GM23338 (cell line): ENCODE measurements around the gene NECTIN2. TPM values are rescaled to one million over a fixed set of nuclear protein-coding genes. Genes with fewer than 3 reads are reported as not detected.

Experiments
- ATAC-seq: fragments of 200-7000 bp; cut with Tn5 transposase; 3 replicates; pipeline ENCODE4 v1.9.1; 2020
- DNase-seq: peaks from one replicate; pipeline ENCODE4 v3.0.0-alpha.2; 2015; ENCODE audit warnings: low spot score
- H2AFZ ChIP-seq: fragments of 200-600 bp; sonication (generic); 2 replicates; pipeline ENCODE4 v1.8.0; 2016; ENCODE audit warnings: antibody characterized with exemption, mild to moderate bottlenecking, moderate library complexity
- H3F3A ChIP-seq: fragments of 200-600 bp; sonication (generic); replicated peaks from 2 replicates; pipeline ENCODE4 v1.8.0; 2017; ENCODE audit warnings: antibody characterized with exemption, mixed run types, low read depth
- H3K27ac ChIP-seq: fragments of 200-600 bp; sonication (generic); 2 replicates; pipeline ENCODE4 v1.6.1; 2016; ENCODE audit warnings: low read depth
- H3K27me3 ChIP-seq: fragments of 200-600 bp; sonication (generic); 2 replicates; pipeline ENCODE4 v1.8.0; 2016; ENCODE audit warnings: mild to moderate bottlenecking, mixed run types, moderate library complexity; ENCODE audit not compliant: insufficient read depth
- H3K36me3 ChIP-seq: fragments of 200-600 bp; sonication (generic); 2 replicates; pipeline ENCODE4 v1.8.0; 2016; ENCODE audit warnings: mild to moderate bottlenecking; ENCODE audit not compliant: insufficient read depth
- H3K4me1 ChIP-seq: fragments of 200-600 bp; sonication (generic); 2 replicates; pipeline ENCODE4 v1.8.0; 2016; ENCODE audit warnings: mild to moderate bottlenecking, moderate library complexity; ENCODE audit not compliant: insufficient read depth
- H3K4me2 ChIP-seq: fragments of 200-600 bp; sonication (generic); 2 replicates; pipeline ENCODE4 v1.7.1; 2017; ENCODE audit warnings: mixed run types
- H3K4me3 ChIP-seq: fragments of 200-600 bp; sonication (generic); 2 replicates; pipeline ENCODE4 v1.6.1; 2016; ENCODE audit warnings: mixed run types
- H3K79me2 ChIP-seq: fragments of 200-600 bp; sonication (generic); replicated peaks from 2 replicates; pipeline ENCODE4 v1.8.0; 2017; ENCODE audit warnings: mild to moderate bottlenecking; ENCODE audit not compliant: insufficient read depth
- H3K9me2 ChIP-seq: fragments of 200-600 bp; sonication (generic); 2 replicates; pipeline ENCODE4 v1.8.0; 2017; ENCODE audit not compliant: insufficient read depth
- H4K20me1 ChIP-seq: fragments of 200-600 bp; sonication (generic); replicated peaks from 2 replicates; pipeline ENCODE4 v1.8.0; 2017; ENCODE audit warnings: mild to moderate bottlenecking; ENCODE audit not compliant: insufficient read depth
- H3K27ac Mint-ChIP-seq: 2 replicates; pipeline ENCODE4 v1.8.0; 2020; ENCODE audit warnings: inconsistent platforms, mild to moderate bottlenecking, moderate library complexity, mixed read lengths
- H3K27me3 Mint-ChIP-seq: 3 replicates; pipeline ENCODE4 v1.8.0; 2022; ENCODE audit warnings: low read depth, mild to moderate bottlenecking, moderate library complexity, mixed read lengths, inconsistent platforms; ENCODE audit not compliant: insufficient read depth, poor library complexity
- H3K36me3 Mint-ChIP-seq: 3 replicates; pipeline ENCODE4 v1.8.0; 2021; ENCODE audit warnings: low read depth, mild to moderate bottlenecking, inconsistent platforms, moderate library complexity, mixed read lengths
- H3K4me1 Mint-ChIP-seq: 3 replicates; pipeline ENCODE4 v1.8.0; 2020; ENCODE audit warnings: mild to moderate bottlenecking, inconsistent platforms, mixed read lengths
- H3K4me3 Mint-ChIP-seq: 3 replicates; pipeline ENCODE4 v1.8.0; 2021; ENCODE audit warnings: moderate library complexity, mild to moderate bottlenecking, inconsistent platforms, mixed read lengths
- H3K9me3 Mint-ChIP-seq: 3 replicates; pipeline ENCODE4 v1.8.0; 2020; ENCODE audit warnings: moderate library complexity, mild to moderate bottlenecking, inconsistent platforms, mixed read lengths
- CREB1 ChIP-seq: fragments of 250-450 bp; sonication (Bioruptor Pico); IDR thresholded peaks from 2 replicates; pipeline ENCODE4 v1.5.0; 2020; ENCODE audit warnings: low read depth, mild to moderate bottlenecking, moderate library complexity
- EZH2 ChIP-seq: fragments of 200-600 bp; sonication (generic); IDR thresholded peaks from one replicate; pipeline ENCODE4 v1.8.0; 2017; ENCODE audit warnings: antibody characterized with exemption, mild to moderate bottlenecking, low read depth; ENCODE audit not compliant: unreplicated experiment
- EZH2phosphoT487 ChIP-seq: fragments of 200-600 bp; sonication (generic); IDR thresholded peaks from one replicate; pipeline ENCODE4 v1.8.1; 2018; ENCODE audit warnings: antibody characterized with exemption; ENCODE audit not compliant: unreplicated experiment
- JUNB ChIP-seq: IDR thresholded peaks from one replicate; pipeline ENCODE4 v1.6.1; 2016; ENCODE audit warnings: antibody characterized with exemption; ENCODE audit not compliant: unreplicated experiment
- NANOG ChIP-seq: IDR thresholded peaks from 2 replicates; pipeline ENCODE4 v1.6.1; 2016; ENCODE audit warnings: antibody characterized with exemption, borderline replicate concordance
- POLR2AphosphoS5 ChIP-seq: IDR thresholded peaks from 2 replicates; pipeline ENCODE4 v1.6.1; 2016; ENCODE audit warnings: antibody characterized with exemption, low read depth
- STAT1 ChIP-seq: IDR thresholded peaks from one replicate; pipeline ENCODE4 v1.6.1; 2016; ENCODE audit warnings: antibody characterized with exemption; ENCODE audit not compliant: unreplicated experiment
- ZNF114 ChIP-seq: fragments of 250-450 bp; sonication (Bioruptor Pico); IDR thresholded peaks from 2 replicates; pipeline ENCODE4 v1.5.0; 2020; ENCODE audit warnings: mild to moderate bottlenecking, moderate library complexity
- ZNF331 ChIP-seq: fragments of 250-450 bp; sonication (Bioruptor Pico); IDR thresholded peaks from 2 replicates; pipeline ENCODE4 v1.5.0; 2020; ENCODE audit warnings: low read depth, mild to moderate bottlenecking, moderate library complexity
- polyA plus RNA-seq: library from polyadenylated mRNA; unstranded; fragments of >200 nt; fragmentation: Nextera tagmentation; extraction: Ambion mirVana; gene quantifications from 2 replicates; pipeline ENCODE4 v1.2.1, GENCODE V29; 2016
- total RNA-seq: library from RNA; depleted of rRNA; stranded (reverse); fragments of >200 nt; shearing (Covaris generic); gene quantifications from 2 replicates; pipeline ENCODE4 v1.2.3, GENCODE V29; 2014
- TF ChIP-seq, protein P1 (sequence below): IDR thresholded peaks from 2 replicates; pipeline ENCODE4 v1.6.1; 2016; ENCODE audit warnings: antibody characterized with exemption
- TF ChIP-seq, protein P2 (sequence below): IDR thresholded peaks from one replicate; pipeline ENCODE4 v1.6.1; 2018; ENCODE audit warnings: antibody characterized with exemption; ENCODE audit not compliant: unreplicated experiment
- TF ChIP-seq, protein P3 (sequence below), 2 experiments: fragments of 200-600 bp in 1 of 2; sonication (generic) in 1 of 2; conservative IDR thresholded peaks; 2 replicates each; pipeline versions ENCODE4 v1.5.1 to v1.6.1; 2016 to 2017; ENCODE audit warnings: antibody characterized with exemption in 2 of 2, low read depth in 2 of 2, mild to moderate bottlenecking in 2 of 2, moderate library complexity in 1 of 2
- TF ChIP-seq, protein P4 (sequence below): fragments of 250-450 bp; sonication (Bioruptor Pico); IDR thresholded peaks from 2 replicates; pipeline ENCODE4 v1.5.0; 2020; ENCODE audit warnings: mild to moderate bottlenecking, moderate library complexity

Gene NECTIN2
- total and polyA plus RNA-seq, 2 experiments from 2014 or later: 109 to 230 TPM

DNA sequence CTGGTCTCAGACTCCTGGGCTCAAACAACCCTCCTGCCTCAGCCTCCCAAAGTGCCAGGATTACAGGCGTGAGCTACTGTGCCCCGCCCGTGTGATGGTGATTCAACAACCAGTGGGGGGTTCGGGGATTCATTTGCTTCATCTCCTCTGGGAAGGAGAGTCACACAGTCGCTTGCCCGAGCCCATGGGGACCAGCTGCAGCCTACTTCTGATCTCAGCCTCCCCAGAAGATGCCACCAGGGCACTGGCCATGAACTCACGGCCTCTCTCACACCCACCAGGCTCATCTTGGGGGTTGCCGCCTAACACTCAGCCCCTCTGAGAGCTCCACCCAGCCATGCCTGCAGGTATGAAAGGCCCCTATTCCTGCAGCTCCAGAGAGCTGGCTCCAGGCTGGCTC lies 51.7 kb downstream of the NECTIN2 start:
- H3K36me3 Mint-ChIP-seq: peaks cover 96% of the 10 kb centered on the region
- Histone ChIP-seq H3K27ac (no peak overlapping the region), H3K36me3 (peaks cover 54% of the 10 kb centered on the region), H3F3A (peaks cover 32% of the 10 kb centered on the region), H3K4me1 (no peaks in the 10 kb centered on the region), H3K4me3 (no peak overlapping the region), H3K27me3 (no peaks in the 10 kb centered on the region), H4K20me1 (peaks cover 34% of the 10 kb centered on the region), H2AFZ (no peak overlapping the region), H3K9me2 (no peaks in the 10 kb centered on the region), H3K4me2 (no peak overlapping the region), H3K79me2 (peaks cover 33% of the 10 kb centered on the region)
- no peak for ATAC-seq
- H3K27me3 Mint-ChIP-seq: peaks cover 11% of the 10 kb centered on the region
- no peak for DNase-seq
- TF ChIP-seq, protein P1, sequence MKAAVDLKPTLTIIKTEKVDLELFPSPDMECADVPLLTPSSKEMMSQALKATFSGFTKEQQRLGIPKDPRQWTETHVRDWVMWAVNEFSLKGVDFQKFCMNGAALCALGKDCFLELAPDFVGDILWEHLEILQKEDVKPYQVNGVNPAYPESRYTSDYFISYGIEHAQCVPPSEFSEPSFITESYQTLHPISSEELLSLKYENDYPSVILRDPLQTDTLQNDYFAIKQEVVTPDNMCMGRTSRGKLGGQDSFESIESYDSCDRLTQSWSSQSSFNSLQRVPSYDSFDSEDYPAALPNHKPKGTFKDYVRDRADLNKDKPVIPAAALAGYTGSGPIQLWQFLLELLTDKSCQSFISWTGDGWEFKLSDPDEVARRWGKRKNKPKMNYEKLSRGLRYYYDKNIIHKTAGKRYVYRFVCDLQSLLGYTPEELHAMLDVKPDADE: no peak
- no peak for TF ChIP-seq CREB1 (CRISPR knock-in tag)
- TF ChIP-seq, protein P2, sequence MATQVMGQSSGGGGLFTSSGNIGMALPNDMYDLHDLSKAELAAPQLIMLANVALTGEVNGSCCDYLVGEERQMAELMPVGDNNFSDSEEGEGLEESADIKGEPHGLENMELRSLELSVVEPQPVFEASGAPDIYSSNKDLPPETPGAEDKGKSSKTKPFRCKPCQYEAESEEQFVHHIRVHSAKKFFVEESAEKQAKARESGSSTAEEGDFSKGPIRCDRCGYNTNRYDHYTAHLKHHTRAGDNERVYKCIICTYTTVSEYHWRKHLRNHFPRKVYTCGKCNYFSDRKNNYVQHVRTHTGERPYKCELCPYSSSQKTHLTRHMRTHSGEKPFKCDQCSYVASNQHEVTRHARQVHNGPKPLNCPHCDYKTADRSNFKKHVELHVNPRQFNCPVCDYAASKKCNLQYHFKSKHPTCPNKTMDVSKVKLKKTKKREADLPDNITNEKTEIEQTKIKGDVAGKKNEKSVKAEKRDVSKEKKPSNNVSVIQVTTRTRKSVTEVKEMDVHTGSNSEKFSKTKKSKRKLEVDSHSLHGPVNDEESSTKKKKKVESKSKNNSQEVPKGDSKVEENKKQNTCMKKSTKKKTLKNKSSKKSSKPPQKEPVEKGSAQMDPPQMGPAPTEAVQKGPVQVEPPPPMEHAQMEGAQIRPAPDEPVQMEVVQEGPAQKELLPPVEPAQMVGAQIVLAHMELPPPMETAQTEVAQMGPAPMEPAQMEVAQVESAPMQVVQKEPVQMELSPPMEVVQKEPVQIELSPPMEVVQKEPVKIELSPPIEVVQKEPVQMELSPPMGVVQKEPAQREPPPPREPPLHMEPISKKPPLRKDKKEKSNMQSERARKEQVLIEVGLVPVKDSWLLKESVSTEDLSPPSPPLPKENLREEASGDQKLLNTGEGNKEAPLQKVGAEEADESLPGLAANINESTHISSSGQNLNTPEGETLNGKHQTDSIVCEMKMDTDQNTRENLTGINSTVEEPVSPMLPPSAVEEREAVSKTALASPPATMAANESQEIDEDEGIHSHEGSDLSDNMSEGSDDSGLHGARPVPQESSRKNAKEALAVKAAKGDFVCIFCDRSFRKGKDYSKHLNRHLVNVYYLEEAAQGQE: no peak
- no peak for TF ChIP-seq ZNF114 (CRISPR knock-in tag)
- no peak for TF ChIP-seq ZNF331 (CRISPR knock-in tag)
- no peak for TF ChIP-seq EZH2phosphoT487
- TF ChIP-seq, protein P3, sequence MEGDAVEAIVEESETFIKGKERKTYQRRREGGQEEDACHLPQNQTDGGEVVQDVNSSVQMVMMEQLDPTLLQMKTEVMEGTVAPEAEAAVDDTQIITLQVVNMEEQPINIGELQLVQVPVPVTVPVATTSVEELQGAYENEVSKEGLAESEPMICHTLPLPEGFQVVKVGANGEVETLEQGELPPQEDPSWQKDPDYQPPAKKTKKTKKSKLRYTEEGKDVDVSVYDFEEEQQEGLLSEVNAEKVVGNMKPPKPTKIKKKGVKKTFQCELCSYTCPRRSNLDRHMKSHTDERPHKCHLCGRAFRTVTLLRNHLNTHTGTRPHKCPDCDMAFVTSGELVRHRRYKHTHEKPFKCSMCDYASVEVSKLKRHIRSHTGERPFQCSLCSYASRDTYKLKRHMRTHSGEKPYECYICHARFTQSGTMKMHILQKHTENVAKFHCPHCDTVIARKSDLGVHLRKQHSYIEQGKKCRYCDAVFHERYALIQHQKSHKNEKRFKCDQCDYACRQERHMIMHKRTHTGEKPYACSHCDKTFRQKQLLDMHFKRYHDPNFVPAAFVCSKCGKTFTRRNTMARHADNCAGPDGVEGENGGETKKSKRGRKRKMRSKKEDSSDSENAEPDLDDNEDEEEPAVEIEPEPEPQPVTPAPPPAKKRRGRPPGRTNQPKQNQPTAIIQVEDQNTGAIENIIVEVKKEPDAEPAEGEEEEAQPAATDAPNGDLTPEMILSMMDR (conservative IDR thresholded peaks at IDR 0.05; ENCODE audit: low read depth in 2 of 2): no peak
- no peak for TF ChIP-seq STAT1
- TF ChIP-seq JUNB: no peak
- TF ChIP-seq, protein P4, sequence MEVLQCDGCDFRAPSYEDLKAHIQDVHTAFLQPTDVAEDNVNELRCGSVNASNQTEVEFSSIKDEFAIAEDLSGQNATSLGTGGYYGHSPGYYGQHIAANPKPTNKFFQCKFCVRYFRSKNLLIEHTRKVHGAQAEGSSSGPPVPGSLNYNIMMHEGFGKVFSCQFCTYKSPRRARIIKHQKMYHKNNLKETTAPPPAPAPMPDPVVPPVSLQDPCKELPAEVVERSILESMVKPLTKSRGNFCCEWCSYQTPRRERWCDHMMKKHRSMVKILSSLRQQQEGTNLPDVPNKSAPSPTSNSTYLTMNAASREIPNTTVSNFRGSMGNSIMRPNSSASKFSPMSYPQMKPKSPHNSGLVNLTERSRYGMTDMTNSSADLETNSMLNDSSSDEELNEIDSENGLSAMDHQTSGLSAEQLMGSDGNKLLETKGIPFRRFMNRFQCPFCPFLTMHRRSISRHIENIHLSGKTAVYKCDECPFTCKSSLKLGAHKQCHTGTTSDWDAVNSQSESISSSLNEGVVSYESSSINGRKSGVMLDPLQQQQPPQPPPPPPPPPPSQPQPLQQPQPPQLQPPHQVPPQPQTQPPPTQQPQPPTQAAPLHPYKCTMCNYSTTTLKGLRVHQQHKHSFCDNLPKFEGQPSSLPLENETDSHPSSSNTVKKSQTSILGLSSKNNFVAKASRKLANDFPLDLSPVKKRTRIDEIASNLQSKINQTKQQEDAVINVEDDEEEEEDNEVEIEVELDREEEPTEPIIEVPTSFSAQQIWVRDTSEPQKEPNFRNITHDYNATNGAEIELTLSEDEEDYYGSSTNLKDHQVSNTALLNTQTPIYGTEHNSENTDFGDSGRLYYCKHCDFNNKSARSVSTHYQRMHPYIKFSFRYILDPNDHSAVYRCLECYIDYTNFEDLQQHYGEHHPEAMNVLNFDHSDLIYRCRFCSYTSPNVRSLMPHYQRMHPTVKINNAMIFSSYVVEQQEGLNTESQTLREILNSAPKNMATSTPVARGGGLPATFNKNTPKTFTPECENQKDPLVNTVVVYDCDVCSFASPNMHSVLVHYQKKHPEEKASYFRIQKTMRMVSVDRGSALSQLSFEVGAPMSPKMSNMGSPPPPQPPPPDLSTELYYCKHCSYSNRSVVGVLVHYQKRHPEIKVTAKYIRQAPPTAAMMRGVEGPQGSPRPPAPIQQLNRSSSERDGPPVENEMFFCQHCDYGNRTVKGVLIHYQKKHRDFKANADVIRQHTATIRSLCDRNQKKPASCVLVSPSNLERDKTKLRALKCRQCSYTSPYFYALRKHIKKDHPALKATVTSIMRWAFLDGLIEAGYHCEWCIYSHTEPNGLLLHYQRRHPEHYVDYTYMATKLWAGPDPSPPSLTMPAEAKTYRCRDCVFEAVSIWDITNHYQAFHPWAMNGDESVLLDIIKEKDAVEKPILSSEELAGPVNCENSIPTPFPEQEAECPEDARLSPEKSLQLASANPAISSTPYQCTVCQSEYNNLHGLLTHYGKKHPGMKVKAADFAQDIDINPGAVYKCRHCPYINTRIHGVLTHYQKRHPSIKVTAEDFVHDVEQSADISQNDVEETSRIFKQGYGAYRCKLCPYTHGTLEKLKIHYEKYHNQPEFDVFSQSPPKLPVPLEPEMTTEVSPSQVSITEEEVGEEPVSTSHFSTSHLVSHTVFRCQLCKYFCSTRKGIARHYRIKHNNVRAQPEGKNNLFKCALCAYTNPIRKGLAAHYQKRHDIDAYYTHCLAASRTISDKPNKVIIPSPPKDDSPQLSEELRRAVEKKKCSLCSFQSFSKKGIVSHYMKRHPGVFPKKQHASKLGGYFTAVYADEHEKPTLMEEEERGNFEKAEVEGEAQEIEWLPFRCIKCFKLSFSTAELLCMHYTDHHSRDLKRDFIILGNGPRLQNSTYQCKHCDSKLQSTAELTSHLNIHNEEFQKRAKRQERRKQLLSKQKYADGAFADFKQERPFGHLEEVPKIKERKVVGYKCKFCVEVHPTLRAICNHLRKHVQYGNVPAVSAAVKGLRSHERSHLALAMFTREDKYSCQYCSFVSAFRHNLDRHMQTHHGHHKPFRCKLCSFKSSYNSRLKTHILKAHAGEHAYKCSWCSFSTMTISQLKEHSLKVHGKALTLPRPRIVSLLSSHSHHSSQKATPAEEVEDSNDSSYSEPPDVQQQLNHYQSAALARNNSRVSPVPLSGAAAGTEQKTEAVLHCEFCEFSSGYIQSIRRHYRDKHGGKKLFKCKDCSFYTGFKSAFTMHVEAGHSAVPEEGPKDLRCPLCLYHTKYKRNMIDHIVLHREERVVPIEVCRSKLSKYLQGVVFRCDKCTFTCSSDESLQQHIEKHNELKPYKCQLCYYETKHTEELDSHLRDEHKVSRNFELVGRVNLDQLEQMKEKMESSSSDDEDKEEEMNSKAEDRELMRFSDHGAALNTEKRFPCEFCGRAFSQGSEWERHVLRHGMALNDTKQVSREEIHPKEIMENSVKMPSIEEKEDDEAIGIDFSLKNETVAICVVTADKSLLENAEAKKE (CRISPR knock-in tag): no peak
- TF ChIP-seq POLR2AphosphoS5: no peak
- TF ChIP-seq NANOG: no peak
- TF ChIP-seq EZH2: no peak
- H3K9me3 Mint-ChIP-seq: no peaks in the 10 kb centered on the region; the same call in 2 of the 3 replicates
- H3K27ac Mint-ChIP-seq: no peak overlapping the region
- peaks cover 4% of the 10 kb centered on the region; the same call in 1 of the 3 replicates for H3K4me1 Mint-ChIP-seq
- H3K4me3 Mint-ChIP-seq: no peak overlapping the region
